OCI-LY7 (cell line): ENCODE results near the gene MFSD8.

Experiments
- CTCF ChIP-seq: fragments of 200-600 bp; sonication (generic); conservative IDR thresholded peaks from 2 replicates; pipeline ENCODE4 v1.5.1; 2014; ENCODE audit warnings: mild to moderate bottlenecking, antibody characterized with exemption, low read length, moderate library complexity, mixed read lengths
- EZH2phosphoT487 ChIP-seq: fragments of 200-600 bp; sonication (generic); IDR thresholded peaks from 2 replicates; pipeline ENCODE4 v1.6.1; 2018; ENCODE audit warnings: low read depth, borderline replicate concordance, mild to moderate bottlenecking, mixed run types, antibody characterized with exemption, low read length, moderate library complexity, mixed read lengths

- TF ChIP-seq CTCF (no peak), EZH2phosphoT487 (no peak)
These were observed 96.8 kb downstream of the MFSD8 start for GRCh38 chr4:127868196-127868595.
